B cell (primary cell): Measurements from ENCODE around the gene BLM. TPM values are rescaled to one million over a fixed set of nuclear protein-coding genes. Genes with fewer than 3 reads are reported as not detected.

Experiments
- ATAC-seq: fragments of 200-7000 bp; cut with Tn5 transposase; one replicate; pipeline ENCODE4 v1.10.0; 2021; ENCODE audit warnings: low read depth, mild to moderate bottlenecking, moderate number of reproducible peaks, moderate library complexity
- CTCF ChIA-PET: fragments of 350-600 bp; sonication (Branson Sonifier 250); formaldehyde crosslinking; loops from one replicate; lab custom pipeline; 2021; ENCODE audit warnings: antibody characterized with exemption, inconsistent platforms; lab: Charles Lee
- POLR2A ChIA-PET: fragments of 350-600 bp; sonication (Branson Sonifier 250); formaldehyde crosslinking; loops from one replicate; lab custom pipeline; 2021; ENCODE audit warnings: antibody characterized with exemption; lab: Charles Lee
- DNase-seq: peaks from one replicate; pipeline ENCODE4 v3.0.0; 2013
- H2AFZ ChIP-seq: 2 replicates; pipeline ENCODE4 v1.6.1; 2012; ENCODE audit warnings: mild to moderate bottlenecking, low read depth, low read length; ENCODE audit not compliant: insufficient read depth, poor library complexity, severe bottlenecking
- H3K27ac ChIP-seq, 2 donors: 1 replicate in 1 of 2; 2 replicates in 1 of 2; pipeline ENCODE4 v1.5.1; 2012 to 2013; ENCODE audit warnings: low read length in 2 of 2, mild to moderate bottlenecking in 2 of 2, moderate library complexity in 1 of 2
- H3K27me3 ChIP-seq, 4 experiments: fragments of 200-600 bp in 1 of 4; sonication (generic) in 1 of 4; replicated peaks in 1 of 4; 1 replicate in 2 of 4; 2 replicates in 2 of 4; pipeline versions ENCODE4 v1.6.1 to v1.7.0; 2013 to 2016; ENCODE audit warnings: low read length in 3 of 4, mild to moderate bottlenecking in 2 of 4, mixed read lengths in 1 of 4, moderate library complexity in 1 of 4; ENCODE audit not compliant: insufficient read depth in 4 of 4, control insufficient read depth in 3 of 4; ENCODE audit errors: control extremely low read depth in 1 of 4
- H3K36me3 ChIP-seq, 2 experiments: replicated peaks in 1 of 2; 1 replicate in 1 of 2; 2 replicates in 1 of 2; pipeline versions ENCODE4 v1.6.1 to v1.7.1; 2013; ENCODE audit warnings: low read length in 1 of 2; ENCODE audit not compliant: insufficient read depth in 2 of 2, control insufficient read depth in 1 of 2; ENCODE audit errors: control extremely low read depth in 1 of 2, extremely low read depth in 1 of 2
- H3K4me1 ChIP-seq, 2 donors: fragments of 200-600 bp in 1 of 2; sonication (generic) in 1 of 2; 1 replicate in 1 of 2; 2 replicates in 1 of 2; pipeline versions ENCODE4 v1.5.1 to v1.6.1; 2013 to 2017; ENCODE audit warnings: low read length in 2 of 2; ENCODE audit not compliant: control insufficient read depth in 2 of 2, insufficient read depth in 2 of 2
- H3K4me2 ChIP-seq: replicated peaks from 2 replicates; pipeline ENCODE3; 2012; ENCODE audit warnings: mild to moderate bottlenecking, low read depth, low read length; ENCODE audit not compliant: poor library complexity, severe bottlenecking
- H3K4me3 ChIP-seq, 5 experiments: fragments of 200-600 bp in 1 of 5; sonication (generic) in 1 of 5; 1 replicate in 3 of 5; 2 replicates in 2 of 5; pipeline versions ENCODE4 v1.5.1 to v1.7.0; 2011 to 2016; ENCODE audit warnings: low read length in 4 of 5, mild to moderate bottlenecking in 4 of 5, low read depth in 2 of 5, control low read depth in 1 of 5, moderate library complexity in 1 of 5; ENCODE audit not compliant: insufficient read depth in 1 of 5; ENCODE audit errors: control extremely low read depth in 1 of 5, extremely low read depth in 1 of 5
- H3K79me2 ChIP-seq: fragments of 200-600 bp; sonication (generic); one replicate; pipeline ENCODE4 v1.6.0; 2016; ENCODE audit warnings: low read length; ENCODE audit not compliant: control insufficient read depth, insufficient read depth
- H3K9ac ChIP-seq: fragments of 200-600 bp; sonication (generic); 2 replicates; pipeline ENCODE4 v1.6.1; 2017; ENCODE audit warnings: mild to moderate bottlenecking, low read length, moderate library complexity
- H3K9me3 ChIP-seq, 3 donors: one replicate each; pipeline versions ENCODE4 v1.6.1 to v1.7.1; 2013; ENCODE audit warnings: low read length in 2 of 3; ENCODE audit not compliant: control insufficient read depth in 2 of 3, insufficient read depth in 1 of 3; ENCODE audit errors: control extremely low read depth in 1 of 3
- H4K20me1 ChIP-seq: 2 replicates; pipeline ENCODE4 v1.6.0; 2012; ENCODE audit warnings: mild to moderate bottlenecking, low read length; ENCODE audit not compliant: insufficient read depth, control insufficient read depth, poor library complexity, severe bottlenecking
- H3K27ac Mint-ChIP-seq: one replicate; pipeline ENCODE4 v1.8.0; 2021; ENCODE audit warnings: mixed read lengths
- H3K27me3 Mint-ChIP-seq: one replicate; pipeline ENCODE4 v1.8.0; 2021; ENCODE audit warnings: mixed read lengths
- H3K4me1 Mint-ChIP-seq: one replicate; pipeline ENCODE4 v1.8.0; 2021; ENCODE audit warnings: mixed read lengths
- H3K4me3 Mint-ChIP-seq: one replicate; pipeline ENCODE4 v1.8.0; 2021; ENCODE audit warnings: mixed read lengths
- H3K9me3 Mint-ChIP-seq: one replicate; pipeline ENCODE4 v1.8.0; 2022; ENCODE audit warnings: mixed read lengths; ENCODE audit not compliant: insufficient read depth
- CTCF ChIP-seq: fragments of 200-600 bp; IDR thresholded peaks from one replicate; pipeline ENCODE4 v1.8.0; 2022; ENCODE audit warnings: antibody characterized with exemption, mild to moderate bottlenecking
- EZH2 ChIP-seq: IDR thresholded peaks from 2 replicates; pipeline ENCODE4 v1.6.1; 2012; ENCODE audit warnings: borderline replicate concordance, low read depth, mild to moderate bottlenecking, moderate library complexity, low read length; ENCODE audit not compliant: insufficient read depth, poor library complexity, severe bottlenecking
- WGBS: methylation state at CpG from one replicate; pipeline ENCODE4 v1.1.5; 2013; ENCODE audit warnings: missing lambda C conversion rate; ENCODE audit not compliant: insufficient coverage; 5-methylcytosine and 5-hydroxymethylcytosine counted together
- intact Hi-C: fragments of 100-400 bp; cut with micrococcal nuclease; formaldehyde crosslinking; loops from one replicate; pipeline ENCODE4 v1.10.0; 2022
- polyA plus RNA-seq: library from polyadenylated mRNA; depleted of rRNA; stranded (reverse); fragments of >200 nt; gene quantifications from 2 replicates; pipeline ENCODE4 v1.2.3, GENCODE V29; 2012
- total RNA-seq, 2 donors: library from RNA; stranded (reverse); fragments of 120-200 nt in 1 of 2; gene quantifications; 1 replicate in 1 of 2; 2 replicates in 1 of 2; pipeline versions ENCODE4 v1.2.3 to v1.2.4, GENCODE V29; 2013 to 2022

The BLM gene
- total and polyA plus RNA-seq, 2 donors (not counting 1 experiment from before 2014, with no cell fraction given) = 5.2 to 17.4 TPM

- no peaks in the 10 kb centered on the region for H3K27me3 ChIP-seq
- no peaks in the 10 kb centered on the region for H4K20me1 ChIP-seq
- H3K4me1 Mint-ChIP-seq = peaks cover 20% of the 10 kb centered on the region
- H3K9ac ChIP-seq = no peak overlapping the region
- H2AFZ ChIP-seq = no peak overlapping the region
- no peak for ATAC-seq
- H3K27ac ChIP-seq = no peak overlapping the region
- intact Hi-C loops = no loop called here
- H3K4me3 Mint-ChIP-seq = no peak overlapping the region
- CTCF ChIA-PET = interaction anchor here (0.8 to 1.7 kb wide), 4 partner anchors 18 to 496 kb away, joined by 3 to 10 read pairs (median 3); no protein-coding TSS in a partner anchor
- H3K27ac Mint-ChIP-seq = no peak overlapping the region
- POLR2A ChIA-PET = interaction anchor here (0.6 kb wide), 1 partner anchor 139 kb away, joined by 5 read pairs; no protein-coding TSS in a partner anchor
- 100% methylated on average over 1 of the region's 5 CpGs for WGBS
- no peak overlapping the region for H3K4me3 ChIP-seq
- peaks cover 4 to 22% of the 10 kb centered on the region in 2 experiments for H3K36me3 ChIP-seq
- no peak for TF ChIP-seq EZH2
- TF ChIP-seq CTCF = no peak
- H3K27me3 Mint-ChIP-seq = no peaks in the 10 kb centered on the region
- H3K4me2 ChIP-seq = no peak overlapping the region
- DNase-seq = no peak
- peaks cover 0 to 18% of the 10 kb centered on the region in 2 donors for H3K4me1 ChIP-seq
- no peaks in the 10 kb centered on the region for H3K79me2 ChIP-seq
- no peaks in the 10 kb centered on the region for H3K9me3 Mint-ChIP-seq
- no peaks in the 10 kb centered on the region for H3K9me3 ChIP-seq
Measured at GRCh38 chr15:90789462-90789861, 72.3 kb downstream of the BLM start.

DNA sequence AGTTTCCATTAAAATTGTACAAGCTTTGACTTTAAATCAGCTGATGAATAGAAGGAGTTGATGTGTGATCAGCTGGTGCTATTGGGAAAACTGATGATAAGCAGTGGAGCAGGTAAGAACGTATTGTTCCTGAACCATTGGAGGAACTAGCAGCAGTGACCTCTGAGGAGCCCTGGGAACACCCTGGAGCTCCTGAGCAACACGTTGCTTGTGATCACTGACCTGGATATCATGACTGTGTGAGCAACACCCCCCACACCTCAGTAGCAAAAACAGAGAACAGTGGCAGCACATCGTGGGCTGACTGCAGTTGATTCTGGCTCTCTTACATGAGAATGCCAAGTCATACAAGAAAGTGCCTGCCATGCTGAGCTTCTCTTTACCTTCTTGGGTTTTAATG lies 72.9 kb downstream of the BLM start:
- H2AFZ ChIP-seq = no peak overlapping the region
- CTCF ChIA-PET = interaction anchor here (0.6 to 1.7 kb wide), 6 partner anchors 17 to 142 kb away, joined by 3 to 10 read pairs (median 3); partner anchors contain the start of gene HDDC3
- no peak for ATAC-seq

More for the DNA sequence above, 72.9 kb downstream of the BLM start:
- H3K4me3 Mint-ChIP-seq = no peak overlapping the region
- H3K79me2 ChIP-seq = no peaks in the 10 kb centered on the region
- WGBS = 78% methylated on average over 3 of the region's 3 CpGs
- DNase-seq = no peak
- no peak overlapping the region for H3K9ac ChIP-seq
- H3K4me3 ChIP-seq = no peak overlapping the region
- intact Hi-C loops = no loop called here
- H4K20me1 ChIP-seq = no peaks in the 10 kb centered on the region
- peaks cover 4 to 22% of the 10 kb centered on the region in 2 experiments for H3K36me3 ChIP-seq
- TF ChIP-seq CTCF = no peak
- no peaks in the 10 kb centered on the region for H3K27me3 ChIP-seq
- no peaks in the 10 kb centered on the region for H3K9me3 Mint-ChIP-seq
- no peak overlapping the region for H3K27ac ChIP-seq
- H3K4me1 ChIP-seq = peaks cover 0 to 18% of the 10 kb centered on the region in 2 donors
- POLR2A ChIA-PET = interaction anchor here (0.6 kb wide), 1 partner anchor 140 kb away, joined by 5 read pairs; no protein-coding TSS in a partner anchor
- H3K27ac Mint-ChIP-seq = no peak overlapping the region
- no peaks in the 10 kb centered on the region for H3K27me3 Mint-ChIP-seq
- no peaks in the 10 kb centered on the region for H3K9me3 ChIP-seq
- no peak overlapping the region for H3K4me2 ChIP-seq
- peaks cover 16% of the 10 kb centered on the region for H3K4me1 Mint-ChIP-seq
